ES-I3 (cell line): Measurements from ENCODE around the gene TFDP2.
A peak's percentile ranks its signal among the peaks of the same experiment; 100 is the strongest.
"Not testable (repeated sequence)": the region's sequence is repeated elsewhere in the genome, so short reads cannot be mapped to it uniquely, and the experiment has no call there.

Experiments used
- H3K36me3 ChIP-seq: 2 replicates; pipeline ENCODE4 v1.6.1; 2013; ENCODE audit warnings: mild to moderate bottlenecking, low read length, control low read depth, moderate library complexity; ENCODE audit not compliant: insufficient read depth
- H3K4me1 ChIP-seq: 2 replicates; pipeline ENCODE4 v1.6.1; 2013; ENCODE audit warnings: mild to moderate bottlenecking, control low read depth, low read length; ENCODE audit not compliant: insufficient read depth
- H3K9ac ChIP-seq: 2 replicates; pipeline ENCODE4 v1.6.1; 2013; ENCODE audit warnings: low read depth, mild to moderate bottlenecking, low read length, moderate library complexity
- H3K9me3 ChIP-seq: 2 replicates; pipeline ENCODE4 v1.6.1; 2013; ENCODE audit warnings: mild to moderate bottlenecking, low read length, moderate library complexity; ENCODE audit not compliant: control insufficient read depth, insufficient read depth

The TFDP2 gene

DNA sequence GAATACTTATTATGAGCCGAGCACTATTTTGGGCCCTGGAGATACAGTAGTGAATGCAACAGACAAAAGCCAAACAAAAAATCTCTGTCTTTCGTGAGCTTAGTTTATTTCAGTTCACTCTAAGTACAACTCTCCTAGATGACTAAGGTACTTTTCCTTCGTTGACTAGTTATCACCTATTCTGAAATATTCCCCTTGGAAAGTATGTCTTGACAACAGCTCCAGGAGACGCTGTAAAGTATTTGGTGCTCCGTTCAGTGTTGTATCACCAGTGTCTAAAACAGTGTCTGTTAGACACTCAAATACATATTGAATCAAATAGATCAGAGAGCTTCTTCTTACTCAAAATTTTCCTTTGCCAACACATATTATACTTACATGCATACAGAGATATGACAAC, 119.6 kb downstream of the TFDP2 start:
- H3K4me1 ChIP-seq = peaks cover 3% of the 10 kb centered on the region; the same call in 1 of the 2 replicates
- H3K9ac ChIP-seq = no peak overlapping the region
- no peaks in the 10 kb centered on the region for H3K9me3 ChIP-seq
- H3K36me3 ChIP-seq = peaks cover 3% of the 10 kb centered on the region; the same call in 1 of the 2 replicates

DNA sequence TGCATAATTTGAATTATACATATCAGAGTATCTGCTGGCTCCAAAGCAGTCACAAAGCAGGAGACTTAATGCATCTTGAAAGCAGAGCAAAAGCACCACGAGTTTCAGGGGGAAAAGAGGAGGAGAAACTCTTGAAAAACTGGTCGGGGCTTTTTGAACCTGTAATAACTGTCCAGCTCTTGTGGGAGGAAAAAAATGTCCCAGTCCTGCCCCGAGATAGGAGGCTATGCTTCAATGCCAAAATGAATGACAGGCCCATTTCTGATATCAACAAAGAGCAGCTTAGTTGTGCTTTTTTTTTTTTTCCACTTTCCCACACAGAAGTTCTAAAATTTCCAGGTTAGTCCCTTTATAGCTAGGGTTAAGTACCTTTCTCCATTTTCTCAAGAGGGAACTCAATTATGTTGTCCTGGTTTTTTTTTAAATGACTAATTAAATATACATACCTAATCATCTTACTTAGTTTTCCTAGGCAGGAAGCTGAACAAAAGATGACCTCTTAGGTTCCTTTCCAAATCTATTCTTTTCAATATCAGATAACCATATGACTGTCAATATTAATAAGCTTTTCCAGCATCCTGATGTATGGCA, 120.2 kb downstream of the TFDP2 start:
- H3K9me3 ChIP-seq = no peaks in the 10 kb centered on the region
- H3K4me1 ChIP-seq = peaks cover 3% of the 10 kb centered on the region; the same call in 1 of the 2 replicates
- peaks cover 3% of the 10 kb centered on the region; the same call in 1 of the 2 replicates for H3K36me3 ChIP-seq
- no peak overlapping the region for H3K9ac ChIP-seq

DNA sequence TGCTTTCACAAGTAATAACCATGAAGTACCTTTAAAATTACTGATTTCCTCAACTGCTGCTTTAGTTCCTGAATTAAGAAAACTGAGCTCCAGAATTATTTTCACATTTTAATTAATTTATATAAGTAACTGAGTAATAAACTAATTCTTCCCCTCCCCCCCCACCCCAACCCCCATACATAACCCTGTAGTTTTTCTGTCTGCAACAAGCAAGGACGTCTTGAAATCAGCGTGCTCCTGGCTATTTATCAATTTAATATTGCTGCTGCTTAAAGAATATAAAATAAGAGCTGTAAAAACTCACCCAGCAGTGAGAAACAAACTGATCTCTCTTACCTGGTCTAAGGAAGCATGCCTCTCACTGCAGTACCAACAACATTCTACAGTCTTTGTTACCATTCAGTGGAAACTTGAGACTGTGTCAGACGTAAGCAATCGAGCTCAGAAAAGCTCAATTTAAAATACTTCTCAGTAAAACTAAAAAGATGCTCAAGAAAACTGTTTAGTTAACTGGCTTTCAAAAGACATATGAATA, 121.0 kb downstream of the TFDP2 start:
- peaks cover 3% of the 10 kb centered on the region; the same call in 1 of the 2 replicates for H3K4me1 ChIP-seq
- H3K9ac ChIP-seq = peak overlapping the region; percentile 35
- peaks cover 3% of the 10 kb centered on the region; the same call in 1 of the 2 replicates for H3K36me3 ChIP-seq
- no peaks in the 10 kb centered on the region for H3K9me3 ChIP-seq

DNA sequence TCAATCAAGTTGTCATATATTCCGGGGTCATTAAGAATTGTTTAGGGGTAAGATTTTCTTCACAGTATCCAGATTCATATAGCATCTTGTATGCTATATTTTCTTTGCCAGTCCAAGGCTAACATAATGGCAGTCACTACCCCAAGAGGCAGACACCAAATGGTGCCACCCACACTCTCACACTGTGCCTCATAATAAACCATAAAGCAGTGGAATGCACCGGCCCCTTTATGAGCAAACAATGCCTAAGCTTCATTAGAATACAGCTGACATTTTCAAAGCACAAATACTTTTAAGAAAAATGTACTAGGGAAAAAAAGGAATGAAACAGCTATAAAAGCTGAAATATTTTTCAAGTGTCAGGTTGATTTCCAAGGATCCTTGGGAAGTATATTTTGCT, 121.6 kb downstream of the TFDP2 start:
- Histone ChIP-seq H3K36me3 (peaks cover 3% of the 10 kb centered on the region; the same call in 1 of the 2 replicates), H3K4me1 (peaks cover 3% of the 10 kb centered on the region; the same call in 1 of the 2 replicates), H3K9me3 (no peaks in the 10 kb centered on the region), H3K9ac (peak overlapping the region; percentile 35)

DNA sequence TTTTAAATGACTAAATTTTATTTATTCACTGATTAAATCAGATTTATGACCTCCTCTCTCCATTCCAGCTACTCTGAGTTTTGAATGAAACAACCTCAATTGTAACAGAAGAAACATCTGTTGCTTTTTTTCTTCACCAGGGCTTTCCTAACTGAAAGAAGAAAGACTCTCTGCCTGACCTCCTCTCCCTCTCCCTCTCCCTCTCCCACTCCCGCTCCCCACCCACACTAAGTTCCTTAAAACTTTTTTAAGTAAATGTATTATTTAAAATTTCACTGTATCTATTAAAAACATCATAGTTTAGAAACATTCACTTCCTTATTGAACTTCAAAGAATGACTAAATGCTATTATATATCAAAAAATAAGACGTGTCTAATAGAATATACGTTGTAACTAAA, 122.0 kb downstream of the TFDP2 start:
- Histone ChIP-seq H3K36me3 (peaks cover under 1% of the 10 kb centered on the region; the same call in 1 of the 2 replicates), H3K9me3 (no peaks in the 10 kb centered on the region), H3K4me1 (peaks cover 3% of the 10 kb centered on the region; the same call in 1 of the 2 replicates), H3K9ac (peak overlapping the region; percentile 35; the same call in 1 of the 2 replicates)

DNA sequence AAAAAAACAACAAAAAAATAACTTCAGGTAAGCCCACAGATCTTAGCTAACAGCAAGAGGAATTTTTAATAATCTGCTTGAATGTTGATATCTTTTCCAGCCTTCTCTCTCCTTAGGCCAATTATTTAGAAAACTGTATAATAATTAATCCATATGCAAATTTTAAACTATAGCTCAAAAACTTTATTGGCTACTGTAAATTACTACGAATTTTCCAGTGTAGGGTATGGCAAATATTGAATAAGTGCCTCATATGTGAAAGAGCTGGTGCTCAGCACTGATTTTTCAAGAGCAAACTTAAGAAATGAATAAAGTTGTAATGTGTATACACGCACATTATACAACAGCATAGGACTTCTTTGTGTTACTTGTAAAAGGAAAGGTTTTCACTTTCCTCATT, 123.0 kb downstream of the TFDP2 start:
- Histone ChIP-seq H3K4me1 (peaks cover 3% of the 10 kb centered on the region; the same call in 1 of the 2 replicates), H3K9ac (0 out of 2 replicates have a peak overlapping the region, but pooled peaks have one; percentile 7), H3K36me3 (no peaks in the 10 kb centered on the region), H3K9me3 (no peaks in the 10 kb centered on the region)

DNA sequence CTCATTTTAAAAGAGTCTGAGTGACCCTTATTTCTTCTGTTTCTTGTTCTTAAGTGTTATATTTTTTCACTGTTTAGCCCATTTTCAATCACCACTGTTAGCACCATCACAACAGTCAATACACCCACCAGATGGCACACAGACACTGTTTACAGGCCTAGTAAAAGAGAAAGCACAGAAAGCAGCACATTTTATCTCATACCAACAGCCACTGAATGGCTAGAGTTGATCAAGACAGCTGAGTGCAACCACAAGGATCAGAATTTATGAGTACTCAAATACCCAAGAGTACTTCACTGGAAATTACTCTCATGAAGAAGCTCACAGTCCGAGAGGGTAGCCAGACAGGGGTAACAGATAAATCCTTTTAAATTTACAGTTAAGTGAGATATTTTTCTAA, 127.0 kb downstream of the TFDP2 start:
- H3K4me1 ChIP-seq = peaks cover 3% of the 10 kb centered on the region

DNA sequence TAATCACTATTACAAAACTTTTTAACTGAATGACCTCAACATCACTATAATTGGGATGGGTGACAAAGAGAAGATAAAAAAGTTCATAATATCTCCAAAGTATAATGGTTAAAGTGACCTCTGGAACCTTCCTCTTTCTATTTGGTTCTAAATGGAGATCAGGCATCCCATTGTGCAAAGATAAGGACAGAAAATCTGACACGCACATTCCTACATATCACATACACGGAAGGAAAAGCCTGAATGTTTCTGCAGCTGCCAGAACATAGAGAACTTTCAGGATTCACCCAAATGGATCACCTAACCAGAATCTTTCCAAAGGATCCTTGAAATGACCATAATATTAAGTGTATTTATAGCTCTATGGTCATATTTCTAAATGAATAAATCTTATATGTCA, 128.2 kb downstream of the TFDP2 start:
- H3K4me1 ChIP-seq = no peaks in the 10 kb centered on the region; the same call in 1 of the 2 replicates
- no peak overlapping the region for H3K9ac ChIP-seq
- H3K9me3 ChIP-seq = no peaks in the 10 kb centered on the region
- H3K36me3 ChIP-seq = no peaks in the 10 kb centered on the region

More for the DNA sequence above, 127.0 kb downstream of the TFDP2 start:
- no peaks in the 10 kb centered on the region for H3K36me3 ChIP-seq
- H3K9me3 ChIP-seq = no peaks in the 10 kb centered on the region
- no peak overlapping the region for H3K9ac ChIP-seq

DNA sequence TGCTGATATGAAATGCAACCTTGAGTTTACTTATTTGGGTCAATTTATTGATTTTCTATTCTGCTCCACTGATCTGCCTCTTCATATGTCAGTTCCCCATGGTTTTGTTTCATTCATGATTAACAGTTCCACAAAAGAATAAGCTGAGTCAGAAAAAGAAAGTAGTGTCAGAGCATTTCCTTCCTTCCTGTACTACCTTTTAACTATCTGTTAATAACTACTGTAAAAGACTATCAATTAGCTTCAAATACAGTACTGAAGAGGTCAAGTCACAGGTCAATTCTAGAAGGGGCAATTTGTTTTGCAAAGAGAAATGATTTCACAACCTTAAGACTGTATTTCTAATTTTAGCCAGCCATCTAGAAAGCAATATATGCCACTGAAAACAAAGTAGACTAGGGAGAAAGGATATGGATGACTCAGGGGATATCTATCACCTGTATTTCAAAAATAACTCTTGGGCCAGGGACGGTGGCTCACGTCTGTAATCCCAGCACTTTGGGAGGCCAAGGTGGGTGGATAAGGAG, 129.5 kb downstream of the TFDP2 start:
- no peaks in the 10 kb centered on the region; the same call in 1 of the 2 replicates for H3K4me1 ChIP-seq
- H3K9me3 ChIP-seq = no peaks in the 10 kb centered on the region
- H3K36me3 ChIP-seq = no peaks in the 10 kb centered on the region
- H3K9ac ChIP-seq = no peak overlapping the region

DNA sequence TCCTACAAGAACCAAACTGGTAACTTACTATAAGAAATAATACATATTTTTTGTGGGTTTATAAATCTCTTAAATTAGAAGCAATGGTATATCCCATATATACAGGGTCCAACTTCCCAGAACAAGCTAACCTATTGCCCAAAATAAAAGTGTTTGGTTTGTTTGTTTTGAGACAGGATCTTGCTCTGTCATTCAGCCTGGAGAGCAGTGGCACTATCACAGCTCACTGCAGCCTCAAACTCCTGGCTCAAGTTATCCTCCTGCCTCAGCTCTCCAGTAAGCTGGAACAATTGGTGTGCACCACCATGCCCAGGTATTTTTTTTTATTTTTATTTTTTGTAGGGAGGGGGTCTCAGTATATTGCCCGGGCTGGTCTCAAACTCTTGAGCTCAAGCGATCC, 135.4 kb downstream of the TFDP2 start:
- no peaks in the 10 kb centered on the region for H3K36me3 ChIP-seq
- no peaks in the 10 kb centered on the region for H3K9me3 ChIP-seq
- H3K9ac ChIP-seq = no peak overlapping the region
- H3K4me1 ChIP-seq = no peaks in the 10 kb centered on the region

DNA sequence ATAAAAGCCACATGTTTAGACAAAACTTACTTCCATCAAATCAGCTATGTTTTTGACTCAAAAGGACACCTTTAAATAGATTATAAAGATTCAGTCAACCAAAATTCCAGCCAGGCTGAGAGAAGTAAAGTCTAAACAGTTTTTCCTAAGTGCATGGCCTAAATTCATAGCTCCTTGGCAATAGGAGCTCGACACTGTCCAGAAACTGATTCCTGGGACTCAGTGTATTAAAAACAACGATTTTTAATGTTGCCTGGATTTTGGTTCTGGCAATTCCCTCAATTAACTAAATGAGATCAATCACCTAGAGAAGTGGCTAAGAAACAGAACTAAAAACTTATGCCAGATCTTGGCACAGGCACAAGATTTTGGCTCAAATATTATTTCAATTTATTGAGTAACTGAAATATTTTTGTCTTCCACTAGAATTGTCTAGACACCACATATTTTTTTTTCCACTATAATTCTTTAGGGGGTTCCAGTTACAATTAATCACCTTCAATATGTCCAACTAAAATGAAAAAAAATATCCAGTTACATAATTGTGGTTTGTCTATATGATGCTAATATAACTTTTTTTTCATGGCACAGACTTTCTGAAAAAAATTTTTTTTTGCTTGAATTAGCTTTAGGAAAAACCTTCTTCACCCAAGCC, 135.9 kb downstream of the TFDP2 start:
- Histone ChIP-seq H3K4me1 (no peaks in the 10 kb centered on the region), H3K9me3 (no peaks in the 10 kb centered on the region), H3K9ac (no peak overlapping the region), H3K36me3 (no peaks in the 10 kb centered on the region)

DNA sequence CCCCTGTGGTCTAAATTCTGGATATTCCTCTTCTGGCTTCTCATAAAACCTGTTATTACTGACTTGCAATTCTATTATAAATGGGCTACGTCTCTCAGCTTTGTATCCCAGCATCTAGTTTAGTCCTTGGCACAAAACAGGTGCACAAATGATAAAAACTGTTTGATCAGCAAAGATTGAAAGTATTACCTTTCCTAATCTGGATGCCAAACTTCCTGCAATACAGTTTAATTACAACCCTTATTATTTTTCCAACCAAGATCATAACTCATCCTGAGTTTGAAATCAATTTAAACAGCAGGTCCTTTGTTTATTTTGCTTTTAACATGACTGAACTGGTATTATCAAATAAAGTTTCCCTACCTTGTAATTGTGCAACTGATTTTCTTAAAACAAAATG, 140.3 kb downstream of the TFDP2 start:
- H3K4me1 ChIP-seq = no peaks in the 10 kb centered on the region
- H3K36me3 ChIP-seq = no peaks in the 10 kb centered on the region
- H3K9me3 ChIP-seq = no peaks in the 10 kb centered on the region
- H3K9ac ChIP-seq = no peak overlapping the region

DNA sequence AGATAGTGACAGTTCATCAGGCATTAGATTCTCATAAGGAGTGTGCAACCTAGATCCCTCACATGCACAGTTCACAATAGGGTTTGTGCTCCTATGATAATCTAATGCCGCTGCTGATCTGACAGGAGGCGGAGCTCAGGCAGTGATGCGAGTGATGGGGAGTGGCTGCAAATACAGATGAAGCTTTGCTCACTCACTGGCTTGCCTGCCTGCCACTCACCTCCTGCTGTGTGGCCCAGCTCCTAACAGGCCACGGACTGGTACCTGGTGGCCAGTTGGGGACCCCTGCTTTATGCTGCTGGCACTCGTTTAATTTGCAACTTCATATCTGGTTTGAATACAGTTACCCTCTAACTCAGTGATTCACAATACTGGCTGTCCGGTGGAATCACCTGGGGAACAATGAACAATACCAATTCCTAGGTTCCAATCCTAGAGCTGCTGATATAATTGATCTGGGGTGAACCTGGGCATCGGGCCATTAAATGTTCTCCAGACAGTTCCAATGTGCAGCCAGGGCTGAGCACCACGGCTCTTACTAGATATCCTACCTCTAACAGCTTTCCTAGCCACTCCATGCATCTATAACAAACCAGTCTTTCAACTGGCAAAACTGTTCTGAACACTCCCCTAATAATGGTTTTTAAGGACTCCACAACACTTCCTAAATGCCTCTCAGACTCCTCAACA, 141.5 kb downstream of the TFDP2 start:
- Histone ChIP-seq H3K36me3 (no peaks in the 10 kb centered on the region), H3K9me3 (no peaks in the 10 kb centered on the region), H3K4me1 (no peaks in the 10 kb centered on the region), H3K9ac (no peak overlapping the region)

DNA sequence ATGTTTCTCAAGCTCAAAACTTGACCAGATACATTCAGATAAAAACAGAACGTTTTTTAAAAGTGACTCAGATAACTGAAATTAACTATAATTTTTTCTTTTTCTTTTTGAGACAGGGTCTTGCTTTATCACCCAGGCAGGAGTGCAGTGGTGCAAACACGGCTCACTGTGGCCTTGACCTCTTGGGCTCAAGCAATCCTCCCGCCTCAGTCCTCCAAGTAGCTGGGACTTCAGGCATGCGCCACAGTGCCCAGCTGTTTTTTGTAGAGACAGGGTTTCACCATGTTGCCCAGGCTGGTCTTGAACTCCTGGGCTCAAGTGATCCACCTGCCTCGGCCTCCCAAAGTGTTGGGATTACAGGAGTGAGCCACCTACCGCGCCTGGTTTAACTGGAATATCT, 144.4 kb downstream of the TFDP2 start:
- H3K36me3 ChIP-seq, H3K9ac ChIP-seq, H3K4me1 ChIP-seq, H3K9me3 ChIP-seq: not testable (repeated sequence)
